WTC11 (cell line): ENCODE results near the gene MDH2. TPM values are rescaled to one million over a fixed set of nuclear protein-coding genes. Genes with fewer than 3 reads are reported as not detected.

Experiments
- ATAC-seq: fragments of 200-7000 bp; cut with Tn5 transposase; 2 replicates; pipeline ENCODE4 v1.10.0; 2021; ENCODE audit warnings: mild to moderate bottlenecking, moderate library complexity
- CTCF ChIA-PET: fragments of 300-600 bp; sonication (Branson Sonifier 250); formaldehyde crosslinking; loops from one replicate; lab custom pipeline; 2021; ENCODE audit warnings: antibody characterized with exemption; lab: Charles Lee
- POLR2A ChIA-PET: fragments of 350-600 bp; sonication (Branson Sonifier 250); formaldehyde crosslinking; loops from one replicate; lab custom pipeline; 2021; ENCODE audit warnings: antibody characterized with exemption; lab: Charles Lee
- DNase-seq: peaks from one replicate; pipeline ENCODE4 v3.0.0; 2021; ENCODE audit warnings: low spot score
- H3K27ac Mint-ChIP-seq: 2 replicates; pipeline ENCODE4 v1.8.0; 2021; ENCODE audit warnings: mixed read lengths
- H3K27me3 Mint-ChIP-seq: 2 replicates; pipeline ENCODE4 v1.8.0; 2021; ENCODE audit warnings: low read depth, mild to moderate bottlenecking, moderate library complexity, mixed read lengths
- H3K36me3 Mint-ChIP-seq: 2 replicates; pipeline ENCODE4 v1.8.0; 2021; ENCODE audit warnings: mixed read lengths
- H3K4me1 Mint-ChIP-seq: 2 replicates; pipeline ENCODE4 v1.8.0; 2022; ENCODE audit warnings: mixed read lengths
- H3K4me3 Mint-ChIP-seq: 2 replicates; pipeline ENCODE4 v1.8.0; 2021; ENCODE audit warnings: mild to moderate bottlenecking, moderate library complexity, mixed read lengths
- H3K9me3 Mint-ChIP-seq: 2 replicates; pipeline ENCODE4 v1.8.0; 2021; ENCODE audit warnings: mixed read lengths
- AR ChIP-seq: fragments of 250-450 bp; sonication (Bioruptor Pico); IDR thresholded peaks from 2 replicates; pipeline ENCODE4 v1.9.0; 2021; ENCODE audit warnings: mild to moderate bottlenecking
- ATF6 ChIP-seq: sonication (generic); formaldehyde crosslinking; IDR thresholded peaks from 2 replicates; pipeline ENCODE4 v1.8.1; 2023; ENCODE audit warnings: mild to moderate bottlenecking, missing genetic modification reagents
- CDX4 ChIP-seq: fragments of 250-450 bp; sonication (Bioruptor Pico); IDR thresholded peaks from 2 replicates; pipeline ENCODE4 v1.9.0; 2021; ENCODE audit warnings: moderate library complexity, mild to moderate bottlenecking, inconsistent platforms, borderline replicate concordance
- CREM ChIP-seq: sonication (generic); formaldehyde crosslinking; IDR thresholded peaks from 2 replicates; pipeline ENCODE4 v1.8.1; 2022; ENCODE audit warnings: mild to moderate bottlenecking, missing genetic modification reagents, moderate library complexity
- CTCF ChIP-seq: fragments of 200-600 bp; IDR thresholded peaks from 2 replicates; pipeline ENCODE4 v1.8.0; 2022; ENCODE audit warnings: antibody characterized with exemption
- E2F1 ChIP-seq: sonication (generic); formaldehyde crosslinking; IDR thresholded peaks from 2 replicates; pipeline ENCODE4 v1.8.0; 2022; ENCODE audit warnings: mild to moderate bottlenecking, missing genetic modification reagents
- EMX1 ChIP-seq: fragments of 250-450 bp; sonication (Bioruptor Pico); IDR thresholded peaks from 2 replicates; pipeline ENCODE4 v1.8.0; 2021; ENCODE audit warnings: mild to moderate bottlenecking
- MAX ChIP-seq: sonication (generic); formaldehyde crosslinking; IDR thresholded peaks from 2 replicates; pipeline ENCODE4 v1.8.0; 2022; ENCODE audit warnings: mild to moderate bottlenecking, missing genetic modification reagents
- MLX ChIP-seq: sonication (generic); formaldehyde crosslinking; IDR thresholded peaks from 2 replicates; pipeline ENCODE4 v1.8.1; 2023; ENCODE audit warnings: mild to moderate bottlenecking, missing genetic modification reagents, moderate library complexity
- NR1H2 ChIP-seq: sonication (generic); formaldehyde crosslinking; IDR thresholded peaks from 2 replicates; pipeline ENCODE4 v1.9.0; 2021; ENCODE audit warnings: mild to moderate bottlenecking, moderate library complexity, missing genetic modification reagents
- TEAD4 ChIP-seq: sonication (generic); formaldehyde crosslinking; IDR thresholded peaks from 2 replicates; pipeline ENCODE4 v1.8.0; 2022; ENCODE audit warnings: mild to moderate bottlenecking, missing genetic modification reagents
- USF1 ChIP-seq: sonication (generic); formaldehyde crosslinking; IDR thresholded peaks from 2 replicates; pipeline ENCODE4 v1.8.0; 2022; ENCODE audit warnings: mild to moderate bottlenecking, missing genetic modification reagents
- ZNF232 ChIP-seq: sonication (generic); formaldehyde crosslinking; IDR thresholded peaks from 2 replicates; pipeline ENCODE4 v1.8.0; 2022; ENCODE audit warnings: mild to moderate bottlenecking, missing genetic modification reagents
- ZNF423 ChIP-seq: fragments of 250-450 bp; sonication (Bioruptor Pico); IDR thresholded peaks from 2 replicates; pipeline ENCODE4 v2.1.2; 2022; ENCODE audit warnings: mild to moderate bottlenecking, moderate library complexity
- total RNA-seq: library from RNA; stranded (reverse); gene quantifications from 3 replicates; pipeline ENCODE4 v1.2.3, GENCODE V29; 2021

Gene MDH2
- total RNA-seq, 1 experiment from 2014 or later = 333 TPM

GRCh38 chr7:76020031-76020714, 27.7 kb upstream of the MDH2 start:
- Mint-ChIP-seq H3K4me1 (peaks cover 3% of the 10 kb centered on the region), H3K27ac (no peak overlapping the region), H3K4me3 (no peak overlapping the region), H3K27me3 (no peaks in the 10 kb centered on the region), H3K36me3 (peaks cover 19% of the 10 kb centered on the region), H3K9me3 (peaks cover 6% of the 10 kb centered on the region)
- ChIA-PET POLR2A (interaction anchor here (0.5 to 0.9 kb wide), 2 partner anchors 28 to 181 kb away, joined by 3 to 5 read pairs; partner anchors contain the start of genes MDH2 and STYXL1), CTCF (interaction anchor here (0.6 to 2.5 kb wide), 55 partner anchors 9 to 408 kb away, joined by 3 to 55 read pairs (median 4); partner anchors contain the start of genes MDH2, POR, RHBDD2 and STYXL1)
- DNase-seq (peak; percentile 83), ATAC-seq (peak; percentile 79)
- TF ChIP-seq ATF6 (CRISPR knock-in tag) = no peak
- peak; percentile 55; the same call in 1 of the 2 replicates for TF ChIP-seq ZNF423 (CRISPR knock-in tag)
- TF ChIP-seq CTCF = peak; percentile 92

- H3K4me1 Mint-ChIP-seq = peaks cover 3% of the 10 kb centered on the region
- DNase-seq = no peak
- no peaks in the 10 kb centered on the region for H3K27me3 Mint-ChIP-seq
- no peak overlapping the region for H3K27ac Mint-ChIP-seq
- CTCF ChIA-PET = interaction anchor here (0.9 to 2.5 kb wide), 5 partner anchors 8 to 156 kb away, joined by 3 to 55 read pairs (median 5); no protein-coding TSS in a partner anchor
- no peaks in the 10 kb centered on the region; the same call in 1 of the 2 replicates for H3K9me3 Mint-ChIP-seq
- no peak for ATAC-seq
- POLR2A ChIA-PET = no interaction called here
- H3K4me3 Mint-ChIP-seq = no peak overlapping the region
- H3K36me3 Mint-ChIP-seq = peaks cover 11% of the 10 kb centered on the region
- no peak for TF ChIP-seq EMX1 (CRISPR knock-in tag)
- no peak for TF ChIP-seq CREM (CRISPR knock-in tag)
- TF ChIP-seq MLX = no peak
- TF ChIP-seq MAX = no peak
- no peak for TF ChIP-seq AR (CRISPR knock-in tag)
- no peak for TF ChIP-seq NR1H2 (CRISPR knock-in tag)
- no peak for TF ChIP-seq E2F1
- TF ChIP-seq ZNF232 = no peak
- no peak for TF ChIP-seq ATF6 (CRISPR knock-in tag)
- TF ChIP-seq TEAD4 (CRISPR knock-in tag) = no peak
- no peak for TF ChIP-seq ZNF423 (CRISPR knock-in tag)
- no peak for TF ChIP-seq CDX4 (CRISPR knock-in tag)
- TF ChIP-seq USF1 (CRISPR knock-in tag) = no peak
Observed at GRCh38 chr7:76022026-76022780, 25.7 kb upstream of the MDH2 start.
